ENCODE data around the gene CFAP68. TPM values are rescaled to one million over a fixed set of nuclear protein-coding genes. Genes with fewer than 3 reads are reported as not detected.
A peak's percentile ranks its signal among the peaks of the same experiment; 100 is the strongest.

Gene CFAP68
- total and polyA plus RNA-seq, 2 of the 13 experiments (the other 11 are each of a cell fraction or from before 2014, with no cell fraction given), result 22.2 to 25.6 TPM

GRCh38 chr11:111840143-111840542, 39.2 kb upstream of the CFAP68 start (continued):
- TF ChIP-seq PAXIP1 (CRISPR knock-in tag; conservative IDR thresholded peaks at IDR 0.05), result peak; percentile 82
- no peak for TF ChIP-seq KAT7 (CRISPR knock-in tag; IDR thresholded peaks at IDR 0.05; ENCODE audit: borderline replicate concordance)
- TF ChIP-seq ZFX (CRISPR knock-in tag; IDR thresholded peaks at IDR 0.05; ENCODE audit: low read depth), result no peak
- TF ChIP-seq ZBTB33 (CRISPR knock-in tag; IDR thresholded peaks at IDR 0.05), result no peak
- TF ChIP-seq ZBTB21 (CRISPR knock-in tag; IDR thresholded peaks at IDR 0.05), result no peak
- no peak for TF ChIP-seq CC2D1A (CRISPR knock-in tag; IDR thresholded peaks at IDR 0.05)
- peak; percentile 58 for TF ChIP-seq ASH2L (IDR thresholded peaks at IDR 0.05; ENCODE audit: insufficient read length, low read depth, low read length)
- TF ChIP-seq ZZZ3 (CRISPR knock-in tag; IDR thresholded peaks at IDR 0.05; ENCODE audit: borderline replicate concordance), result no peak
- peak; percentile 74; the same call in 1 of the 2 replicates for TF ChIP-seq SALL1 (CRISPR knock-in tag; IDR thresholded peaks at IDR 0.05)
- peak; percentile 94 for TF ChIP-seq HNF4A (CRISPR knock-in tag; IDR thresholded peaks at IDR 0.05)
- TF ChIP-seq ZNF644 (CRISPR knock-in tag; IDR thresholded peaks at IDR 0.05; ENCODE audit: low read depth), result peak; percentile 58; the same call in 1 of the 2 replicates
- no peak for TF ChIP-seq ZNF737 (CRISPR knock-in tag; IDR thresholded peaks at IDR 0.05; ENCODE audit: borderline replicate concordance)
- TF ChIP-seq ZNF788 (CRISPR knock-in tag; IDR thresholded peaks at IDR 0.05; ENCODE audit: borderline replicate concordance), result no peak
- TF ChIP-seq CEBPB (IDR thresholded peaks at IDR 0.05; ENCODE audit: borderline replicate concordance, low read depth, low read length), result peak; percentile 92
- no peak for TF ChIP-seq GZF1 (CRISPR knock-in tag; IDR thresholded peaks at IDR 0.05)
- 0 out of 2 replicates have a peak, but pooled peaks have one; percentile 56 for TF ChIP-seq TOE1 (CRISPR knock-in tag; IDR thresholded peaks at IDR 0.05)
- TF ChIP-seq MED1 (CRISPR knock-in tag; IDR thresholded peaks at IDR 0.05), result peak; percentile 75
- TF ChIP-seq TBL1XR1 (IDR thresholded peaks at IDR 0.05; ENCODE audit: borderline replicate concordance, low read length, partially characterized antibody), result no peak
- no peak for TF ChIP-seq ZNF281 (CRISPR knock-in tag; IDR thresholded peaks at IDR 0.05; ENCODE audit: borderline replicate concordance)
- TF ChIP-seq CCDC6 (CRISPR knock-in tag; IDR thresholded peaks at IDR 0.05), result no peak
- no peak for TF ChIP-seq SIN3B (IDR thresholded peaks at IDR 0.05; ENCODE audit: low read length)
- no peak for TF ChIP-seq ZNF615 (CRISPR knock-in tag; IDR thresholded peaks at IDR 0.05; ENCODE audit: borderline replicate concordance)
- no peak for TF ChIP-seq ZNF564 (CRISPR knock-in tag; IDR thresholded peaks at IDR 0.05)
- no peak for TF ChIP-seq ZNF543 (CRISPR knock-in tag; IDR thresholded peaks at IDR 0.05)
- no peak for TF ChIP-seq CHD2 (IDR thresholded peaks at IDR 0.05; ENCODE audit: low read depth, low read length)
